ENCODE data around the gene CRYBG2.
"Not testable (repeated sequence)": the region's sequence is repeated elsewhere in the genome, so short reads cannot be mapped to it uniquely, and the experiment has no call there.

The CRYBG2 gene

GRCh38 chr1:26307966-26308899 is 45.7 kb downstream of the CRYBG2 start:
- ChIA-PET CTCF (interaction anchor here (0.7 to 4.8 kb wide), 6 partner anchors 10 to 205 kb away, joined by 3 to 27 read pairs (median 10); partner anchors contain the start of gene CD52), POLR2A (interaction anchor here (1.0 kb wide), 1 partner anchor 32 kb away, joined by 3 read pairs; no protein-coding TSS in a partner anchor)
- Histone ChIP-seq H3K4me1 (ENCODE audit: control extremely low read depth in 1 of 4, control insufficient read depth in 4 of 4, insufficient read depth in 4 of 4, low read length in 3 of 4) (peaks cover 14 to 37% (median 28%) of the 10 kb centered on the region in 4 experiments), H3K4me3 (ENCODE audit: control insufficient read depth in 1 of 7, extremely low read depth in 1 of 7, insufficient read depth in 4 of 7, low read depth in 2 of 7, low read length in 6 of 7) (peak overlapping the region in 1 of 7 experiments; percentile 19), H3K27ac (ENCODE audit: insufficient read depth in 1 of 2, low read depth in 1 of 2, low read length in 2 of 2, poor library complexity in 1 of 2, severe bottlenecking in 2 of 2) (peak overlapping the region in 1 of 2 experiments; percentile 60)
- peak in 1 of 3 donors; percentile 36 for DNase-seq
- H3K9me3 ChIP-seq (ENCODE audit: control extremely low read depth in 1 of 5, control insufficient read depth in 4 of 5, insufficient read depth in 2 of 5, low read depth in 1 of 5, low read length in 4 of 5); H3K36me3 ChIP-seq (ENCODE audit: control insufficient read depth in 4 of 4, insufficient read depth in 4 of 4, low read length in 3 of 4); H3K27me3 ChIP-seq (replicated peaks in 2 of 5; ENCODE audit: control insufficient read depth in 4 of 5, insufficient read depth in 5 of 5, low read length in 4 of 5): not testable (repeated sequence)
- WGBS (ENCODE audit: insufficient coverage), result 72% methylated on average over 7 of the region's 21 CpGs

- no CpG with 5 or more reads among the region's 6 CpGs for WGBS (ENCODE audit: insufficient coverage)
- POLR2A ChIA-PET, result interaction anchor here (0.5 to 1.0 kb wide), 2 partner anchors 8 to 31 kb away, joined by 3 to 4 read pairs; no protein-coding TSS in a partner anchor
- Histone ChIP-seq H3K27me3 (replicated peaks in 2 of 5; ENCODE audit: control insufficient read depth in 4 of 5, insufficient read depth in 5 of 5, low read length in 4 of 5) (no peaks in the 10 kb centered on the region), H3K9me3 (ENCODE audit: control extremely low read depth in 1 of 5, control insufficient read depth in 4 of 5, insufficient read depth in 2 of 5, low read depth in 1 of 5, low read length in 4 of 5) (no peaks in the 10 kb centered on the region), H3K36me3 (ENCODE audit: control insufficient read depth in 4 of 4, insufficient read depth in 4 of 4, low read length in 3 of 4) (no peaks in the 10 kb centered on the region), H3K4me1 (ENCODE audit: control extremely low read depth in 1 of 4, control insufficient read depth in 4 of 4, insufficient read depth in 4 of 4, low read length in 3 of 4) (peaks cover 14 to 33% (median 26%) of the 10 kb centered on the region in 4 experiments), H3K27ac (ENCODE audit: insufficient read depth in 1 of 2, low read depth in 1 of 2, low read length in 2 of 2, poor library complexity in 1 of 2, severe bottlenecking in 2 of 2) (peak overlapping the region in 1 of 2 experiments; percentile 64), H3K4me3 (ENCODE audit: control insufficient read depth in 1 of 7, extremely low read depth in 1 of 7, insufficient read depth in 4 of 7, low read depth in 2 of 7, low read length in 6 of 7) (peak overlapping the region in 5 of 7 experiments; percentile 52 to 98 (median 85))
- no peak for DNase-seq
- CTCF ChIA-PET, result interaction anchor here (1.4 to 4.8 kb wide), 5 partner anchors 11 to 118 kb away, joined by 4 to 27 read pairs (median 12); partner anchors contain the start of gene CD52
These were observed 46.6 kb downstream of the CRYBG2 start for GRCh38 chr1:26307363-26307781.

- ChIA-PET CTCF (interaction anchor here (0.8 to 4.8 kb wide), 6 partner anchors 12 to 117 kb away, joined by 3 to 27 read pairs (median 6); partner anchors contain the start of gene CD52), POLR2A (interaction anchor here (0.5 kb wide), 1 partner anchor 7 kb away, joined by 4 read pairs; no protein-coding TSS in a partner anchor)
- Histone ChIP-seq H3K27ac (ENCODE audit: insufficient read depth in 1 of 2, low read depth in 1 of 2, low read length in 2 of 2, poor library complexity in 1 of 2, severe bottlenecking in 2 of 2) (peak within 1 kb of the TSS; percentile 75 to 91), H3K36me3 (ENCODE audit: control insufficient read depth in 4 of 4, insufficient read depth in 4 of 4, low read length in 3 of 4) (peaks cover 0 to 4% (median 0%) of the 10 kb centered on the region in 4 experiments), H3K9me3 (ENCODE audit: control extremely low read depth in 1 of 5, control insufficient read depth in 4 of 5, insufficient read depth in 2 of 5, low read depth in 1 of 5, low read length in 4 of 5) (no peaks in the 10 kb centered on the region), H3K4me3 (ENCODE audit: control insufficient read depth in 1 of 7, extremely low read depth in 1 of 7, insufficient read depth in 4 of 7, low read depth in 2 of 7, low read length in 6 of 7) (peak within 1 kb of the TSS; percentile 69 to 98 (median 90)), H3K27me3 (replicated peaks in 2 of 5; ENCODE audit: control insufficient read depth in 4 of 5, insufficient read depth in 5 of 5, low read length in 4 of 5) (no peaks in the 10 kb centered on the region), H3K4me1 (ENCODE audit: control extremely low read depth in 1 of 4, control insufficient read depth in 4 of 4, insufficient read depth in 4 of 4, low read length in 3 of 4) (peaks cover 14 to 33% (median 26%) of the 10 kb centered on the region in 4 experiments)
- peak; percentile 94 to 97 (median 96) for DNase-seq
- WGBS (ENCODE audit: insufficient coverage), result 2% methylated on average over 32 of the region's 51 CpGs
These were observed 47.4 kb downstream of the CRYBG2 start, which contains the start of gene UBXN11 for GRCh38 chr1:26306290-26307229. Gene UBXN11, minus strand, starts transcription at chr1:26306636. Its CDS starts 3,753 bp downstream, at chr1:26302883.

GRCh38 chr1:26305667-26306289 is 48.2 kb downstream of the CRYBG2 start:
- Histone ChIP-seq H3K27me3 (replicated peaks in 2 of 5; ENCODE audit: control insufficient read depth in 4 of 5, insufficient read depth in 5 of 5, low read length in 4 of 5) (no peaks in the 10 kb centered on the region), H3K4me1 (ENCODE audit: control extremely low read depth in 1 of 4, control insufficient read depth in 4 of 4, insufficient read depth in 4 of 4, low read length in 3 of 4) (peaks cover 14 to 33% (median 26%) of the 10 kb centered on the region in 4 experiments), H3K9me3 (ENCODE audit: control extremely low read depth in 1 of 5, control insufficient read depth in 4 of 5, insufficient read depth in 2 of 5, low read depth in 1 of 5, low read length in 4 of 5) (no peaks in the 10 kb centered on the region), H3K27ac (ENCODE audit: insufficient read depth in 1 of 2, low read depth in 1 of 2, low read length in 2 of 2, poor library complexity in 1 of 2, severe bottlenecking in 2 of 2) (peak overlapping the region; percentile 75 to 91), H3K4me3 (ENCODE audit: control insufficient read depth in 1 of 7, extremely low read depth in 1 of 7, insufficient read depth in 4 of 7, low read depth in 2 of 7, low read length in 6 of 7) (peak overlapping the region; percentile 69 to 98 (median 90)), H3K36me3 (ENCODE audit: control insufficient read depth in 4 of 4, insufficient read depth in 4 of 4, low read length in 3 of 4) (peaks cover 0 to 9% (median 1%) of the 10 kb centered on the region in 4 experiments)
- ChIA-PET POLR2A (no interaction called here), CTCF (interaction anchor here (0.9 to 4.8 kb wide), 3 partner anchors 12 to 58 kb away, joined by 3 to 27 read pairs (median 26); partner anchors contain the start of gene CD52)
- DNase-seq, result peak in 1 of 3 donors; percentile 33
- 11% methylated on average over 8 of the region's 8 CpGs for WGBS (ENCODE audit: insufficient coverage)

GRCh38 chr1:26302733-26303405 is 51.1 kb downstream of the CRYBG2 start:
- Histone ChIP-seq H3K36me3 (ENCODE audit: control insufficient read depth in 4 of 4, insufficient read depth in 4 of 4, low read length in 3 of 4) (peaks cover 0 to 11% (median 2%) of the 10 kb centered on the region in 4 experiments), H3K9me3 (ENCODE audit: control extremely low read depth in 1 of 5, control insufficient read depth in 4 of 5, insufficient read depth in 2 of 5, low read depth in 1 of 5, low read length in 4 of 5) (no peaks in the 10 kb centered on the region), H3K27me3 (replicated peaks in 2 of 5; ENCODE audit: control insufficient read depth in 4 of 5, insufficient read depth in 5 of 5, low read length in 4 of 5) (no peaks in the 10 kb centered on the region), H3K27ac (ENCODE audit: insufficient read depth in 1 of 2, low read depth in 1 of 2, low read length in 2 of 2, poor library complexity in 1 of 2, severe bottlenecking in 2 of 2) (no peak overlapping the region), H3K4me1 (ENCODE audit: control extremely low read depth in 1 of 4, control insufficient read depth in 4 of 4, insufficient read depth in 4 of 4, low read length in 3 of 4) (peaks cover 14 to 27% (median 20%) of the 10 kb centered on the region in 4 experiments), H3K4me3 (ENCODE audit: control insufficient read depth in 1 of 7, extremely low read depth in 1 of 7, insufficient read depth in 4 of 7, low read depth in 2 of 7, low read length in 6 of 7) (no peak overlapping the region)
- CTCF ChIA-PET, result interaction anchor here (0.9 to 1.0 kb wide), 2 partner anchors 18 to 28 kb away, joined by 3 to 4 read pairs; no protein-coding TSS in a partner anchor
- DNase-seq, result no peak
- POLR2A ChIA-PET, result no interaction called here
- 96% methylated on average over 4 of the region's 8 CpGs for WGBS (ENCODE audit: insufficient coverage)
